Measurements from ENCODE around the gene PRKN. TPM values are rescaled to one million over a fixed set of nuclear protein-coding genes. Genes with fewer than 3 reads are reported as not detected.

PRKN gene
- total RNA-seq, 1 donor from 2014 or later: 1.2 TPM

GRCh38 chr6:162046324-162046723 lies 681.2 kb downstream of the PRKN start:
- TF ChIP-seq CTCF (IDR thresholded peaks at IDR 0.05; ENCODE audit: insufficient read depth, low read length, poor library complexity, severe bottlenecking): no peak
- no peak overlapping the region for H3K4me3 ChIP-seq (ENCODE audit: low read depth, low read length)
- no peak for DNase-seq (ENCODE audit: low read depth)
- no peaks in the 10 kb centered on the region for H3K27me3 ChIP-seq (ENCODE audit: control insufficient read depth, insufficient read depth, low read length)
- H3K36me3 ChIP-seq (ENCODE audit: control insufficient read depth, insufficient read depth, low read length): no peaks in the 10 kb centered on the region

- TF ChIP-seq CTCF (IDR thresholded peaks at IDR 0.05; ENCODE audit: insufficient read depth, low read length, poor library complexity, severe bottlenecking): no peak
- H3K4me3 ChIP-seq (ENCODE audit: low read depth, low read length): no peak overlapping the region
- no peaks in the 10 kb centered on the region for H3K27me3 ChIP-seq (ENCODE audit: control insufficient read depth, insufficient read depth, low read length)
- H3K36me3 ChIP-seq (ENCODE audit: control insufficient read depth, insufficient read depth, low read length): no peaks in the 10 kb centered on the region
- DNase-seq (ENCODE audit: low read depth): peak; percentile 26
These were observed 694.9 kb downstream of the PRKN start for GRCh38 chr6:162032620-162033019.

GRCh38 chr6:162029873-162030576 lies 697.5 kb downstream of the PRKN start:
- no peak overlapping the region for H3K4me3 ChIP-seq (ENCODE audit: low read depth, low read length)
- no peak for TF ChIP-seq CTCF (IDR thresholded peaks at IDR 0.05; ENCODE audit: insufficient read depth, low read length, poor library complexity, severe bottlenecking)
- H3K36me3 ChIP-seq (ENCODE audit: control insufficient read depth, insufficient read depth, low read length): no peaks in the 10 kb centered on the region
- no peaks in the 10 kb centered on the region for H3K27me3 ChIP-seq (ENCODE audit: control insufficient read depth, insufficient read depth, low read length)
- DNase-seq (ENCODE audit: low read depth): no peak

GRCh38 chr6:162026843-162027242 lies 700.7 kb downstream of the PRKN start:
- no peak for TF ChIP-seq CTCF (IDR thresholded peaks at IDR 0.05; ENCODE audit: insufficient read depth, low read length, poor library complexity, severe bottlenecking)
- DNase-seq (ENCODE audit: low read depth): no peak
- Histone ChIP-seq H3K27me3 (ENCODE audit: control insufficient read depth, insufficient read depth, low read length) (no peaks in the 10 kb centered on the region), H3K4me3 (ENCODE audit: low read depth, low read length) (no peak overlapping the region), H3K36me3 (ENCODE audit: control insufficient read depth, insufficient read depth, low read length) (no peaks in the 10 kb centered on the region)

- no peaks in the 10 kb centered on the region for H3K36me3 ChIP-seq (ENCODE audit: control insufficient read depth, insufficient read depth, low read length)
- no peak for DNase-seq (ENCODE audit: low read depth)
- no peak overlapping the region for H3K4me3 ChIP-seq (ENCODE audit: low read depth, low read length)
- H3K27me3 ChIP-seq (ENCODE audit: control insufficient read depth, insufficient read depth, low read length): no peaks in the 10 kb centered on the region
- no peak for TF ChIP-seq CTCF (IDR thresholded peaks at IDR 0.05; ENCODE audit: insufficient read depth, low read length, poor library complexity, severe bottlenecking)
These were observed 701.5 kb downstream of the PRKN start for GRCh38 chr6:162026031-162026430.

- no peaks in the 10 kb centered on the region for H3K27me3 ChIP-seq (ENCODE audit: control insufficient read depth, insufficient read depth, low read length)
- no peak overlapping the region for H3K4me3 ChIP-seq (ENCODE audit: low read depth, low read length)
- no peak for DNase-seq (ENCODE audit: low read depth)
- TF ChIP-seq CTCF (IDR thresholded peaks at IDR 0.05; ENCODE audit: insufficient read depth, low read length, poor library complexity, severe bottlenecking): no peak
- H3K36me3 ChIP-seq (ENCODE audit: control insufficient read depth, insufficient read depth, low read length): no peaks in the 10 kb centered on the region
These were observed 708.2 kb downstream of the PRKN start for GRCh38 chr6:162019349-162019748.

All from kidney epithelial cell (primary cell).